Bronchial epithelial cell (primary cell): ENCODE data around the gene SDHB. TPM values are rescaled to one million over a fixed set of nuclear protein-coding genes. Genes with fewer than 3 reads are reported as not detected.

Source experiments
- DNase-seq: peaks from one replicate; pipeline ENCODE4 v3.0.0-alpha.2; 2010; ENCODE audit warnings: low read depth
- FAIRE-seq: peaks from 2 replicates; lab custom pipeline; 2011; peaks lifted over from hg19 to GRCh38; lab: Jason Lieb, UNC
- H3K27me3 ChIP-seq: 2 replicates; pipeline ENCODE4 v1.5.1; 2011; ENCODE audit warnings: low read length; ENCODE audit not compliant: control insufficient read depth, insufficient read depth
- H3K36me3 ChIP-seq: 2 replicates; pipeline ENCODE4 v1.5.1; 2011; ENCODE audit warnings: low read length; ENCODE audit not compliant: control insufficient read depth, insufficient read depth
- H3K4me3 ChIP-seq: 2 replicates; pipeline ENCODE4 v1.5.1; 2011; ENCODE audit warnings: mild to moderate bottlenecking, low read depth, low read length, control low read depth
- total RNA-seq: library from RNA; depleted of rRNA; stranded (reverse); fragments of >200 nt; gene quantifications from 2 replicates; pipeline ENCODE4 v1.2.1, GENCODE V29; 2014
- TF ChIP-seq, protein P1 (sequence below): IDR thresholded peaks from 2 replicates; pipeline ENCODE4 v1.5.1; 2011; ENCODE audit warnings: mild to moderate bottlenecking, moderate library complexity, low read length, control low read depth, inconsistent platforms; ENCODE audit not compliant: insufficient read depth, severe bottlenecking

SDHB gene
- total RNA-seq, 1 donor from 2014 or later: 185 TPM

DNA sequence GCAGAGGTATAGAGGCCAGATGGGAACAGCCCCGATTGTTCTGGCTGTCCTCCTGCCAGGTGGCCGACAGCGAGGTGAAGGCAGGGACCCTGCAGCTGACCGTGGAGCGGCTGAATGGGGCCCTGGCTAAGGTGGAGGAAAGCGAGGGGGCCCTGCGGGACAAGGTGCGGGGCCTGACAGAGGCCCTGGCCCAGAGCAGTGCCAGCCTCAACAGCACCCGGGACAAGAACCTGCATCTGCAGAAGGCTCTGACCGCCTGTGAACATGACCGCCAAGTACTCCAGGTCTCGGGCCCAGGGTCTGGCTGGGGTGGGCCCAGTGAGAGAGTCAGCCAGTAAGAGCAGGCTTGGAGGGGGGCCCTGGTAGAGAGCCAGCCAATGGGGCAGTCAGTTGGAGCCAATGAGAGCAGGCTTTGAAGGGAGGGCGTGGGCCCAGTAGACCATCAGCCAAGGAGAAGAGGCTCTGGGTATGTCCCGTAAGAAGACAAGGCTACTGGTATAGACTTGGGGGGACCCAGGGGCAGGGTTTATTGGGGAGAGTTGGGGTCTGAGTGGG is 84.7 kb downstream of the SDHB start:
- DNase-seq (no peak), FAIRE-seq (no peak)
- Histone ChIP-seq H3K36me3 (peaks cover 14% of the 10 kb centered on the region), H3K4me3 (no peak overlapping the region), H3K27me3 (no peaks in the 10 kb centered on the region)
- TF ChIP-seq, protein P1, sequence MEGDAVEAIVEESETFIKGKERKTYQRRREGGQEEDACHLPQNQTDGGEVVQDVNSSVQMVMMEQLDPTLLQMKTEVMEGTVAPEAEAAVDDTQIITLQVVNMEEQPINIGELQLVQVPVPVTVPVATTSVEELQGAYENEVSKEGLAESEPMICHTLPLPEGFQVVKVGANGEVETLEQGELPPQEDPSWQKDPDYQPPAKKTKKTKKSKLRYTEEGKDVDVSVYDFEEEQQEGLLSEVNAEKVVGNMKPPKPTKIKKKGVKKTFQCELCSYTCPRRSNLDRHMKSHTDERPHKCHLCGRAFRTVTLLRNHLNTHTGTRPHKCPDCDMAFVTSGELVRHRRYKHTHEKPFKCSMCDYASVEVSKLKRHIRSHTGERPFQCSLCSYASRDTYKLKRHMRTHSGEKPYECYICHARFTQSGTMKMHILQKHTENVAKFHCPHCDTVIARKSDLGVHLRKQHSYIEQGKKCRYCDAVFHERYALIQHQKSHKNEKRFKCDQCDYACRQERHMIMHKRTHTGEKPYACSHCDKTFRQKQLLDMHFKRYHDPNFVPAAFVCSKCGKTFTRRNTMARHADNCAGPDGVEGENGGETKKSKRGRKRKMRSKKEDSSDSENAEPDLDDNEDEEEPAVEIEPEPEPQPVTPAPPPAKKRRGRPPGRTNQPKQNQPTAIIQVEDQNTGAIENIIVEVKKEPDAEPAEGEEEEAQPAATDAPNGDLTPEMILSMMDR: no peak

Other genes with a start within 250 kb of the SDHB start
- 2,323 and 5,262 TPM in 2 replicates for gene RNU1-2, start 158.1 kb downstream of the SDHB start, total RNA-seq
- 16.4 and 20.3 TPM in 2 replicates for gene CROCC, start 132.1 kb downstream of the SDHB start, total RNA-seq
- gene MFAP2, start 73.4 kb downstream of the SDHB start, total RNA-seq: 7.9 and 23.3 TPM in 2 replicates
- 30.3 and 53.8 TPM in 2 replicates for gene ATP13A2, start 42.1 kb downstream of the SDHB start, total RNA-seq
- 1.0 and 1.3 TPM in 2 replicates for gene PADI2, start 65.4 kb upstream of the SDHB start, total RNA-seq
- 11.8 and 32.8 TPM in 2 replicates for gene PADI1, start 151.1 kb upstream of the SDHB start, total RNA-seq
- 0.26 and 0.38 TPM in 2 replicates for gene PADI3, start 195.1 kb upstream of the SDHB start, total RNA-seq